Ovary (tissue), 3 donors: ENCODE measurements around the gene PLXNA2.

ENCODE experiments used
- EP300 ChIP-seq: sonication (generic); formaldehyde crosslinking; IDR thresholded peaks from one replicate; pipeline ENCODE4 v1.6.1; 2017; ENCODE audit warnings: antibody characterized with exemption
- POLR2A ChIP-seq: fragments of 450-650 bp; IDR thresholded peaks from one replicate; pipeline ENCODE4 v1.6.1; 2017; ENCODE audit warnings: antibody characterized with exemption, mild to moderate bottlenecking, moderate library complexity
- TF ChIP-seq, protein P1 (sequence below), 3 donors: fragments of 450-650 bp in 2 of 3; fragments of 200-600 bp in 1 of 3; IDR thresholded peaks; one replicate each; pipeline versions ENCODE4 v1.5.1 to v1.8.0; 2016 to 2022; ENCODE audit warnings: antibody characterized with exemption in 3 of 3, mild to moderate bottlenecking in 1 of 3
- donor health status: DM: no; HTN: no; CAD: no.

DNA sequence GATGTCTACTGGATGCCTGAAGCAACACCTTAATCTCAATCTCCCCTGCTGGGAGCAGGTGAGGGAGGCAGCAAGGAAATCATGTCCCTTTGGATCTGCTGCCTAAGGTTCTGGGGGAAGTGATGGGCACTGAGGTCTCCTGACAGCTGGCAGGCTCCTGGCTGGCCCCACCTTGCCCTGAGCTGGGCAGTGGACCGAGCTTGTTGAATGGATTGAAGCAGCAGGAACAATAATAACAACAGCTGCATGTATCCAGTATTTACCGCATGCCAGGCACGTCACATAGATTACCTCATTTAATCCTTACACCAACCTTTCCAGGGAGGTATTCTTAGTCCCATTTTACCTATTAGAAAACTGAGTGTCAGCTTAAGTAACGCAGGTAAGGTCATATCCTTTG, 133.9 kb downstream of the PLXNA2 start:
- TF ChIP-seq, protein P1, sequence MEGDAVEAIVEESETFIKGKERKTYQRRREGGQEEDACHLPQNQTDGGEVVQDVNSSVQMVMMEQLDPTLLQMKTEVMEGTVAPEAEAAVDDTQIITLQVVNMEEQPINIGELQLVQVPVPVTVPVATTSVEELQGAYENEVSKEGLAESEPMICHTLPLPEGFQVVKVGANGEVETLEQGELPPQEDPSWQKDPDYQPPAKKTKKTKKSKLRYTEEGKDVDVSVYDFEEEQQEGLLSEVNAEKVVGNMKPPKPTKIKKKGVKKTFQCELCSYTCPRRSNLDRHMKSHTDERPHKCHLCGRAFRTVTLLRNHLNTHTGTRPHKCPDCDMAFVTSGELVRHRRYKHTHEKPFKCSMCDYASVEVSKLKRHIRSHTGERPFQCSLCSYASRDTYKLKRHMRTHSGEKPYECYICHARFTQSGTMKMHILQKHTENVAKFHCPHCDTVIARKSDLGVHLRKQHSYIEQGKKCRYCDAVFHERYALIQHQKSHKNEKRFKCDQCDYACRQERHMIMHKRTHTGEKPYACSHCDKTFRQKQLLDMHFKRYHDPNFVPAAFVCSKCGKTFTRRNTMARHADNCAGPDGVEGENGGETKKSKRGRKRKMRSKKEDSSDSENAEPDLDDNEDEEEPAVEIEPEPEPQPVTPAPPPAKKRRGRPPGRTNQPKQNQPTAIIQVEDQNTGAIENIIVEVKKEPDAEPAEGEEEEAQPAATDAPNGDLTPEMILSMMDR (IDR thresholded peaks at IDR 0.05) = no peak
- TF ChIP-seq POLR2A (no peak), EP300 (no peak)
